ENCODE results near the gene TTBK1. TPM values are rescaled to one million over a fixed set of nuclear protein-coding genes. Genes with fewer than 3 reads are reported as not detected.

The TTBK1 gene
- total RNA-seq, 2 donors from 2014 or later = 0.26 to 0.33 TPM

DNA sequence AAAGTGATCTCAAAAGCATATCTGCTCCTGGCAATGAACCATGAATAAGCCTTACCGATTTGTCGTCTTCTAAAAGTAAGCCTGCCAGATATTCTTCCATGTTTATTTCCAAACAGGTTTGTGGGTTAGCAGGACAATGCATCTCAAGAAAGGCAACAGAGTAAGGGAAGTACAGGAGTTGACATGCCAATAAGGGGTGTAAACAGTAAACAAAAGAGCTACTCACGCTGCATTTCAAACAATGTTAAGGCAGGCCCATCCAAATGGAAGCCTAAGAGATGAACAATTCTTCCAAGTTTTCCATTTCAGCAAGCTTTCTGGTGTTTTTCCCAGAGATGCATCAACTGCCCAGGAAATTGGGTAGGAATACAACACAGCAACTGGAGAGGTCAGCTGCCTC is 93.1 kb downstream of the TTBK1 start:
- no peak overlapping the region for H3K27ac ChIP-seq
- DNase-seq = no peak

More for the DNA sequence above, 93.1 kb downstream of the TTBK1 start:
- Histone ChIP-seq H3K9me3 (no peaks in the 10 kb centered on the region), H3K4me1 (peaks cover 18% of the 10 kb centered on the region), H3K27me3 (no peaks in the 10 kb centered on the region), H3K36me3 (replicated peaks in 1 of 2; ENCODE audit: insufficient read depth in 1 of 2, low read depth in 2 of 2) (peaks cover 0 to 14% of the 10 kb centered on the region in 2 donors), H3K4me3 (no peak overlapping the region)
- ATAC-seq = no peak
- TF ChIP-seq POLR2A (IDR thresholded peaks at IDR 0.05) = no peak
- intact Hi-C loops (cut with DNase I) = loop anchor here (10.0 kb wide), 1 partner anchor 82 kb away; no protein-coding TSS in a partner anchor
- WGBS, 2 donors = 82% methylated on average over 3 of the region's 3 CpGs

Small RNA genes lying within 50 kb of the gene (small RNA-seq; reads per million reads assigned to genes)
- gene RPL12P47 = not detected

Other genes starting within 250 kb of the TTBK1 start
- 10 to 100 TPM; 17.5 to 32.9 TPM for gene MEA1, start 229.5 kb upstream of the TTBK1 start, total RNA-seq
- 10 to 100 TPM; 29.7 to 44.6 TPM for gene KLHDC3, start 229.2 kb upstream of the TTBK1 start, total RNA-seq
- 10 to 100 TPM; 28.3 to 29.7 TPM for gene RRP36, start 221.9 kb upstream of the TTBK1 start, total RNA-seq
- gene CUL7, start 189.6 kb upstream of the TTBK1 start, total RNA-seq = 10 to 100 TPM; 16.3 to 24.4 TPM
- 10 to 100 TPM; 13.5 to 15.2 TPM for gene MRPL2, start 184.0 kb upstream of the TTBK1 start, total RNA-seq
- 10 to 100 TPM; 19.8 to 33.5 TPM for gene KLC4, start 183.8 kb upstream of the TTBK1 start, total RNA-seq
- gene PTK7, start 167.2 kb upstream of the TTBK1 start, total RNA-seq = 10 to 100 TPM; 26.4 to 28.0 TPM
- gene SRF, start 72.2 kb upstream of the TTBK1 start, total RNA-seq = 10 to 100 TPM; 12.7 to 30.7 TPM
- 10 to 100 TPM; 34.8 to 84.4 TPM for gene CUL9, start 61.3 kb upstream of the TTBK1 start, total RNA-seq
- gene DNPH1, start 14.0 kb upstream of the TTBK1 start, total RNA-seq = 100 to 1,000 TPM in 1 of 2 donors, 10 to 100 TPM in 1; 94.2 to 119 TPM
- not detected for gene SLC22A7, start 54.8 kb downstream of the TTBK1 start, total RNA-seq
- gene CRIP3, start 65.3 kb downstream of the TTBK1 start, total RNA-seq = not detected
- gene ZNF318, start 126.2 kb downstream of the TTBK1 start, total RNA-seq = 10 to 100 TPM; 14.0 to 14.5 TPM
- 10 to 100 TPM; 17.1 to 44.5 TPM for gene ABCC10, start 184.1 kb downstream of the TTBK1 start, total RNA-seq
- gene DLK2, start 212.1 kb downstream of the TTBK1 start, total RNA-seq = not detected
- 10 to 100 TPM; 16.9 to 47.5 TPM for gene TJAP1, start 234.1 kb downstream of the TTBK1 start, total RNA-seq

All from body of pancreas (tissue), 4 donors.